AG04450 (cell line): ENCODE data around the gene PSMG2. TPM values are rescaled to one million over a fixed set of nuclear protein-coding genes. Genes with fewer than 3 reads are reported as not detected.

Experiments
- CTCF ChIA-PET: fragments of 300-600, 350-600 bp; formaldehyde crosslinking; extraction: SDS; loops from one replicate; lab custom pipeline; 2022; ENCODE audit warnings: antibody characterized with exemption, inconsistent platforms; lab: Charles Lee
- POLR2A ChIA-PET: fragments of 350-600 bp; formaldehyde crosslinking; extraction: SDS; loops from one replicate; lab custom pipeline; 2021; ENCODE audit warnings: antibody characterized with exemption, inconsistent platforms; lab: Yijun Ruan, JAX
- DNase-seq: peaks from one replicate; pipeline ENCODE4 v3.0.0-alpha.2; 2011; ENCODE audit warnings: low read depth, low spot score
- H3K27ac ChIP-seq: one replicate; pipeline ENCODE4 v1.5.1; 2012; ENCODE audit warnings: low read depth, low read length, control low read depth
- H3K27me3 ChIP-seq: one replicate; pipeline ENCODE4 v1.6.0; 2012; ENCODE audit warnings: low read length; ENCODE audit not compliant: control insufficient read depth, insufficient read depth
- H3K4me3 ChIP-seq: 2 replicates; pipeline ENCODE4 v1.5.1; 2011; ENCODE audit warnings: mild to moderate bottlenecking, low read depth, low read length, control low read depth
- H3K9me3 ChIP-seq: 2 replicates; pipeline ENCODE4 v1.5.1; 2012; ENCODE audit warnings: low read length; ENCODE audit not compliant: control insufficient read depth, insufficient read depth
- polyA plus RNA-seq: library from polyadenylated mRNA; depleted of rRNA; stranded (reverse); fragments of >200 nt; gene quantifications from 2 replicates; pipeline ENCODE4 v1.2.3, GENCODE V29; 2011
- TF ChIP-seq, protein P1 (sequence below): IDR thresholded peaks from 2 replicates; pipeline ENCODE4 v1.5.1; 2011; ENCODE audit warnings: low read depth, low read length, control low read depth, inconsistent platforms

Gene PSMG2
- polyA plus RNA-seq, 1 experiment = 96.2 TPM

DNA sequence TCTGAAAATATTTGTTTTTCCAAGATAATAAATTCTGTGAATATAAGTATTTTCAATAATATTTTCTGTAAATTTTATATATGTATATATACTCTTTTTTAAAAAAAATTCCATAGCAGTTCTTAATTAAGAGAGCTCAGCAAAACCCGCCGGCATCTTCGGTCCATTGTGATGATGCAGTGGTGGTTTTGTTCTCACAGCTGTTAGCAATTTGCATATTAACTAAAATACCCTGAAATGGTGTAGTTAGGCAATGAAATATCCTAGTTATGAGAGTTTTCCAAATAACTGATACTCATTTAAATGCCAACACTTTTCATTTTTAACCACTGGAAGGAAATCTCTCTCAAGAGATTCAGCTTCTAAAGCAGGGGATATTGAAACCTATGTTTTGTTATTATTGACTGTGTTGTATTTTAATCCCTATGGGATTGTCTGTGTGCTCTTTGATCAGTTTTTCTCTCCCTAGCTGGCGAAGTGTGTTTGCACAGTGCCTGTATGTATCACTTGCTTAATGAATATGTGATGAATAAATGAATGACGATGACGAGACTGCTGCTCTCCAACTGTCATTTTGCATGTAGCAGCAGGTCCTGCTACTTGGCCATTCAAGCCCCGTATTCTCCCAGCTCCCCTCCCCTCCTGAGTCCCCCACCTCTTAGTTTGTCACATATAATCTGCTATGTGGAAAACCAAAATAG, 42.4 kb downstream of the PSMG2 start:
- Histone ChIP-seq H3K27ac (no peak overlapping the region), H3K4me3 (no peak overlapping the region), H3K27me3 (no peaks in the 10 kb centered on the region), H3K9me3 (peaks cover 1% of the 10 kb centered on the region)
- TF ChIP-seq, protein P1, sequence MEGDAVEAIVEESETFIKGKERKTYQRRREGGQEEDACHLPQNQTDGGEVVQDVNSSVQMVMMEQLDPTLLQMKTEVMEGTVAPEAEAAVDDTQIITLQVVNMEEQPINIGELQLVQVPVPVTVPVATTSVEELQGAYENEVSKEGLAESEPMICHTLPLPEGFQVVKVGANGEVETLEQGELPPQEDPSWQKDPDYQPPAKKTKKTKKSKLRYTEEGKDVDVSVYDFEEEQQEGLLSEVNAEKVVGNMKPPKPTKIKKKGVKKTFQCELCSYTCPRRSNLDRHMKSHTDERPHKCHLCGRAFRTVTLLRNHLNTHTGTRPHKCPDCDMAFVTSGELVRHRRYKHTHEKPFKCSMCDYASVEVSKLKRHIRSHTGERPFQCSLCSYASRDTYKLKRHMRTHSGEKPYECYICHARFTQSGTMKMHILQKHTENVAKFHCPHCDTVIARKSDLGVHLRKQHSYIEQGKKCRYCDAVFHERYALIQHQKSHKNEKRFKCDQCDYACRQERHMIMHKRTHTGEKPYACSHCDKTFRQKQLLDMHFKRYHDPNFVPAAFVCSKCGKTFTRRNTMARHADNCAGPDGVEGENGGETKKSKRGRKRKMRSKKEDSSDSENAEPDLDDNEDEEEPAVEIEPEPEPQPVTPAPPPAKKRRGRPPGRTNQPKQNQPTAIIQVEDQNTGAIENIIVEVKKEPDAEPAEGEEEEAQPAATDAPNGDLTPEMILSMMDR = no peak
- CTCF ChIA-PET = interaction anchor here (0.5 to 11.2 kb wide), 22 partner anchors 8 to 938 kb away, joined by 3 to 128 read pairs (median 5); partner anchors contain the start of gene PTPN2
- POLR2A ChIA-PET = no interaction called here
- DNase-seq = no peak

DNA sequence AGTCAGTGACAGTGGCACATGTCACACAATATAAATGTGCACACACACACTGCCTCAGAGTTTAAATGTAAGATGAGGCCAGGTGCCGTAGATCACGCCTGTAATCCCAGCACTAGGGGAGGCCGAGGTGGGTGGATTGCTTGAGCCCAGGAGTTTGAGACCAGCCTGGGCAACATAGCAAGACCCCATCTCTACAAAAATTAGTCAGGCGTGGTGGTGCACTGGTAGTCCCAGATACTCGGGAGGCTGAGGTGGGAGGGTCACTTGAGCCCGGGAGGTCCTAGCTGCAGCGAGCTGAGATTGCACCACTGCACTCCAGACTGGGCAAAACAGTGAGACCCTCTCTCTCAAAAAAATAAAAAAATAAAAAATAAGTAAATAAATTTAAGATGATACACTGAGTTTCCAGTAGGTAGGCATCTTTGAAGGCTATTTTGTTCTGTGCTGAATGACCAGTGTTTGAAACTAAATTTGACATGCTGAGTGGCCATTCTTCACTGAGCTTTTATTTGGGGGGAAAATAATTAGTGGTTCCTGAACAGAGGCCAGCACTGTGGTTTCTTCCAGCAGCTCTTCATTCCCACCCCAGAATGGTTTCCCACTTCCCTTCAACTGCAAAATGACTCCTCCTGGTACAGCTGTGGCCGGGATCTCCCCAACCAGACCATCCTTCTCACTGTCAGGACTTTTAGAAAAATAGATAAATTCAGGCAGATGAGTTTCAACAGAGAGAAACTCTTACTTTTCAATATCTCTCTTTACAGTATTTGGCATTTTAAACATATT, 44.9 kb downstream of the PSMG2 start:
- no peak for DNase-seq
- CTCF ChIA-PET = interaction anchor here (1.4 to 4.0 kb wide), 3 partner anchors 139 to 187 kb away, joined by 4 to 38 read pairs (median 34); no protein-coding TSS in a partner anchor
- TF ChIP-seq, protein P1 = no peak
- Histone ChIP-seq H3K4me3 (no peak overlapping the region), H3K9me3 (no peaks in the 10 kb centered on the region; the same call in 1 of the 2 replicates), H3K27ac (no peak overlapping the region), H3K27me3 (no peaks in the 10 kb centered on the region)
- POLR2A ChIA-PET = interaction anchor here (1.5 kb wide), 1 partner anchor 136 kb away, joined by 7 read pairs; the partner anchor contains the start of gene PTPN2

DNA sequence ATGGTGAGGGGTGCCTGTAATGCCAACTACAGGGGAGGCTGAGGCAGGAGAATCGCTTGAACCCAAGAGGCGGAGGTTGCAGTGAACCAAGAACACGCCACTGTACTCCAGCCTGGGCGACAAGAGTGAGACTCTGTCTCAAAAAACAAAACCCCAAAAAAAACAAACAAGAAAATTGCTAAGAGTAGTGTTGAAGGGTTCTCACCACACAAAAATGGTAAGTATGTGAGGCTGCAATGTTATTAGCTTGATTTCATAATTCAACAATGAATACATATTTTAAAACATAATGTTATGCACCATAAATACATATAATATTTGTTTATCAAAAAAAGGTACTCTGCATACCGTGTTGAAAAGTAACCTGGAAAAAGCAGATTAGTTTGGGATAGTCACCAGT, 45.8 kb downstream of the PSMG2 start:
- H3K4me3 ChIP-seq = no peak overlapping the region
- H3K27me3 ChIP-seq = no peaks in the 10 kb centered on the region
- no peak overlapping the region for H3K27ac ChIP-seq
- CTCF ChIA-PET = interaction anchor here (0.6 to 4.0 kb wide), 4 partner anchors 138 to 186 kb away, joined by 3 to 38 read pairs (median 19); no protein-coding TSS in a partner anchor
- no peak for DNase-seq
- POLR2A ChIA-PET = interaction anchor here (1.5 kb wide), 1 partner anchor 135 kb away, joined by 7 read pairs; the partner anchor contains the start of gene PTPN2
- TF ChIP-seq, protein P1 = no peak
- H3K9me3 ChIP-seq = no peaks in the 10 kb centered on the region; the same call in 1 of the 2 replicates

DNA sequence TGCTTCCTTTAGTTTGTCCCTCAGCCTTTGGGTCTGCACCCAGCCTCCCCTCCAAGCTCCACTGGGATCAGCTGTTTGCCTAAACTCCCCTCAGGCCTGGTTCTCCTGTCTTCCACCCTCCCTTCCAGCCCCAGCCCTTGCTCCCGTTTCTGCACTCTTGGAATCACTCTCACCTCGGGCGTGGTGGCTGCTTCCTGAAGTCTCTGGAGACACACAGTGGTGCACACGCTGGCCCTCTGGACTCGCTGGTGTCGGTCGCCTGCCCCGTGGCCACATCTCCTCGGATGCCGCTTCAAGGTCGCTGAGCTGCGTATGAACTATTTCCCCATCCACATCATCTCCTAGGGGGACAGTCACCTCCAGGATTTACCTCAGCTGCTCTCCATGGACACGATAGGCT, 46.3 kb downstream of the PSMG2 start:
- TF ChIP-seq, protein P1 = no peak
- Histone ChIP-seq H3K27me3 (no peaks in the 10 kb centered on the region), H3K27ac (no peak overlapping the region), H3K4me3 (no peak overlapping the region), H3K9me3 (no peaks in the 10 kb centered on the region; the same call in 1 of the 2 replicates)
- CTCF ChIA-PET = interaction anchor here (2.2 to 4.0 kb wide), 2 partner anchors 145 to 185 kb away, joined by 34 to 38 read pairs; no protein-coding TSS in a partner anchor
- no peak for DNase-seq
- POLR2A ChIA-PET = interaction anchor here (1.5 kb wide), 1 partner anchor 135 kb away, joined by 7 read pairs; the partner anchor contains the start of gene PTPN2
